SJCRH30 (cell line): ENCODE measurements around the gene DNAJC3. TPM values are rescaled to one million over a fixed set of nuclear protein-coding genes. Genes with fewer than 3 reads are reported as not detected.
"Not testable (repeated sequence)": the region's sequence is repeated elsewhere in the genome, so short reads cannot be mapped to it uniquely, and the experiment has no call there.

Experiments used
- DNase-seq, 2 experiments: peaks; one replicate each; pipeline ENCODE4 v3.0.0-alpha.2; 2015 to 2020
- H3K27ac ChIP-seq: fragments of 250-450 bp; sonication (Bioruptor Pico); 2 replicates; pipeline ENCODE4 v1.5.1; 2020; ENCODE audit warnings: mild to moderate bottlenecking, moderate library complexity
- H3K27me3 ChIP-seq: fragments of 250-450 bp; sonication (Bioruptor Pico); 2 replicates; pipeline ENCODE4 v1.5.1; 2020; ENCODE audit warnings: mild to moderate bottlenecking, moderate library complexity
- H3K36me3 ChIP-seq: fragments of 250-450 bp; sonication (Bioruptor Pico); 2 replicates; pipeline ENCODE4 v1.5.1; 2020; ENCODE audit warnings: mild to moderate bottlenecking, moderate library complexity
- H3K4me1 ChIP-seq: fragments of 250-450 bp; sonication (Bioruptor Pico); 2 replicates; pipeline ENCODE4 v1.5.1; 2020; ENCODE audit warnings: mild to moderate bottlenecking, moderate library complexity
- H3K4me3 ChIP-seq: fragments of 250-450 bp; sonication (Bioruptor Pico); 2 replicates; pipeline ENCODE4 v1.5.1; 2020; ENCODE audit warnings: mild to moderate bottlenecking, moderate library complexity
- H3K9me3 ChIP-seq: fragments of 250-450 bp; sonication (Bioruptor Pico); replicated peaks from 2 replicates; pipeline ENCODE4 v1.5.1; 2020; ENCODE audit warnings: mild to moderate bottlenecking, moderate library complexity
- total RNA-seq: library from RNA; depleted of rRNA; stranded (reverse); fragments of >200 nt; shearing (Covaris generic); gene quantifications from 2 replicates; pipeline ENCODE4 v1.2.3, GENCODE V29; 2014

DNAJC3 gene
- total RNA-seq, 1 experiment from 2014 or later, result 22.5 TPM

GRCh38 chr13:95650696-95651095, 26.2 kb upstream of the DNAJC3 start:
- Histone ChIP-seq H3K27me3 (no peaks in the 10 kb centered on the region), H3K4me1 (no peaks in the 10 kb centered on the region), H3K27ac (no peak overlapping the region), H3K4me3 (no peak overlapping the region), H3K36me3 (no peaks in the 10 kb centered on the region), H3K9me3 (no peaks in the 10 kb centered on the region)
- no peak for DNase-seq

GRCh38 chr13:95652244-95652764, 24.6 kb upstream of the DNAJC3 start:
- Histone ChIP-seq H3K4me3 (no peak overlapping the region), H3K36me3 (no peaks in the 10 kb centered on the region), H3K27me3 (no peaks in the 10 kb centered on the region), H3K4me1 (no peaks in the 10 kb centered on the region), H3K9me3 (no peaks in the 10 kb centered on the region), H3K27ac (no peak overlapping the region)
- no peak for DNase-seq

GRCh38 chr13:95652821-95653220, 24.1 kb upstream of the DNAJC3 start:
- Histone ChIP-seq H3K36me3 (no peaks in the 10 kb centered on the region), H3K9me3 (no peaks in the 10 kb centered on the region), H3K27ac (no peak overlapping the region), H3K27me3 (no peaks in the 10 kb centered on the region), H3K4me1 (no peaks in the 10 kb centered on the region), H3K4me3 (no peak overlapping the region)
- DNase-seq, result peak in 1 of 2 experiments; percentile 6

GRCh38 chr13:95656386-95657015, 20.4 kb upstream of the DNAJC3 start:
- Histone ChIP-seq H3K36me3 (no peaks in the 10 kb centered on the region), H3K27me3 (no peaks in the 10 kb centered on the region), H3K4me1 (no peaks in the 10 kb centered on the region), H3K9me3 (no peaks in the 10 kb centered on the region), H3K27ac (no peak overlapping the region), H3K4me3 (no peak overlapping the region)
- no peak for DNase-seq

GRCh38 chr13:95659500-95659899, 17.4 kb upstream of the DNAJC3 start:
- Histone ChIP-seq H3K27ac (no peak overlapping the region), H3K27me3 (no peaks in the 10 kb centered on the region), H3K36me3 (no peaks in the 10 kb centered on the region), H3K4me3 (no peak overlapping the region), H3K9me3 (no peaks in the 10 kb centered on the region), H3K4me1 (no peaks in the 10 kb centered on the region)
- no peak for DNase-seq

DNA sequence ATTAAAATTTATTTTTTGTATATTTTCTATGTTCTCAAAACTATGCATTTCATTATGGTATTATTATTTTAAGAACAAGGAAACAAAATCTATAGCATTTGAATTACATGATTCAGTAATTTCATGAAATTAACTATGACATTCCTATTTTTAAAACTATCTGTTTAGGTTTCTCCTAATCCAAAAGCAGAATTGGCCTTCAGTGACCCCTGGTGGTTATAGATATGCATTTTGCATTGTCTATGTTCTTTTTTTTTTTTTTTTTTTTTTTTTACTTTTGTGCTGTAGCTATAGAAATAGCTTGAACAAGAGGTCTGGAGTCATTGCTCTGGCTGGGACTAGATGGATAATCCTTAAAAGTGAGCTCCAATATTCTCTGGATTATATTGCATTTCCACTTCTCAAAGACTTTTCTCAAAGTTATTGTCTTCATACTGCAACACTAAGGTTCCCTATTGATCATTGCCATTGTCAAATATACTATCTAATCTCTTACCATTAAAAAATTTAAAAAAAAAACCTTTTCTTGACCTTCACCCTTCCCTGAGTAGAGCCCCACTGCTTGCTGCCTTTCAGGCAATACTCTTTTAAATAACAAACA, 15.9 kb upstream of the DNAJC3 start:
- Histone ChIP-seq H3K36me3 (no peaks in the 10 kb centered on the region), H3K4me3 (no peak overlapping the region), H3K27ac (no peak overlapping the region), H3K9me3 (peaks cover 5% of the 10 kb centered on the region; the same call in 1 of the 2 replicates), H3K4me1 (no peaks in the 10 kb centered on the region), H3K27me3 (no peaks in the 10 kb centered on the region)
- peak; percentile 40 to 69 for DNase-seq

DNA sequence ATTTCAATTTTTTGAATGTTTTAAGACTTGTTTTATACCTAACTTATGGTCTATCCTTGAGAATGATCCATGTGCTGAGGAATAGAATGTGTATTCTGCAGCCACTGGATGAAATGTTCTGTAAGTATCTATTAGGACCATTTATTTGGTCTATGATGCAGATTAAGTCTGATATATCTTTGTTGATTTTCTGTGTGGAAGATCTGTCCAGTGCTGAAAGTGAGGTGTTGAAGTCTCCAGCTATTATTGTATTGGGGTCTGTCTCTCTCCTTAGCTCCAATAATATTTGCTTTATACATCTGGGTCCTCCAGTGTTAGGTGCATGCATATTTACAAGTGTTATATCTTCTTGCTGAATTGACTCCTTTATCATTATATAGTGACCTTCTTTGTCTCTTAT, 9.7 kb upstream of the DNAJC3 start:
- DNase-seq, H3K4me1 ChIP-seq, H3K27me3 ChIP-seq, H3K4me3 ChIP-seq, H3K27ac ChIP-seq, H3K36me3 ChIP-seq: not testable (repeated sequence)
- H3K9me3 ChIP-seq, result peaks cover 13% of the 10 kb centered on the region; the same call in 1 of the 2 replicates

- Histone ChIP-seq H3K27me3 (no peaks in the 10 kb centered on the region), H3K4me3 (no peak overlapping the region), H3K4me1 (no peaks in the 10 kb centered on the region), H3K27ac (no peak overlapping the region), H3K9me3 (peaks cover 4% of the 10 kb centered on the region; the same call in 1 of the 2 replicates), H3K36me3 (no peaks in the 10 kb centered on the region)
- no peak for DNase-seq
Measured at GRCh38 chr13:95671597-95671996, 5.3 kb upstream of the DNAJC3 start.

GRCh38 chr13:95676105-95676761, 706 bp upstream of the DNAJC3 start:
- Histone ChIP-seq H3K4me1 (no peaks in the 10 kb centered on the region; the same call in 1 of the 2 replicates), H3K9me3 (no peaks in the 10 kb centered on the region), H3K4me3 (peak overlapping the region; percentile 94), H3K36me3 (no peaks in the 10 kb centered on the region), H3K27me3 (no peaks in the 10 kb centered on the region), H3K27ac (peak overlapping the region; percentile 69)
- DNase-seq, result peak in 1 of 2 experiments; percentile 6

- peak overlapping the region; percentile 94 for H3K4me3 ChIP-seq
- peak overlapping the region; percentile 75 for H3K27ac ChIP-seq
- H3K9me3 ChIP-seq, result no peaks in the 10 kb centered on the region
- no peaks in the 10 kb centered on the region for H3K36me3 ChIP-seq
- H3K27me3 ChIP-seq, result no peaks in the 10 kb centered on the region
- no peaks in the 10 kb centered on the region; the same call in 1 of the 2 replicates for H3K4me1 ChIP-seq
- DNase-seq, result peak; percentile 12 to 43
Measured at GRCh38 chr13:95677564-95678266, 776 bp downstream of the DNAJC3 start.

GRCh38 chr13:95678967-95679366, 2.0 kb downstream of the DNAJC3 start:
- no peak for DNase-seq
- no peaks in the 10 kb centered on the region for H3K36me3 ChIP-seq
- no peaks in the 10 kb centered on the region; the same call in 1 of the 2 replicates for H3K4me1 ChIP-seq
- H3K27ac ChIP-seq, result no peak overlapping the region
- H3K4me3 ChIP-seq, result no peak overlapping the region
- no peaks in the 10 kb centered on the region for H3K9me3 ChIP-seq
- no peaks in the 10 kb centered on the region for H3K27me3 ChIP-seq

GRCh38 chr13:95679722-95680121, 2.8 kb downstream of the DNAJC3 start:
- Histone ChIP-seq H3K4me1 (no peaks in the 10 kb centered on the region; the same call in 1 of the 2 replicates), H3K9me3 (no peaks in the 10 kb centered on the region), H3K4me3 (no peak overlapping the region), H3K36me3 (no peaks in the 10 kb centered on the region), H3K27ac (no peak overlapping the region), H3K27me3 (no peaks in the 10 kb centered on the region)
- DNase-seq, result no peak

DNA sequence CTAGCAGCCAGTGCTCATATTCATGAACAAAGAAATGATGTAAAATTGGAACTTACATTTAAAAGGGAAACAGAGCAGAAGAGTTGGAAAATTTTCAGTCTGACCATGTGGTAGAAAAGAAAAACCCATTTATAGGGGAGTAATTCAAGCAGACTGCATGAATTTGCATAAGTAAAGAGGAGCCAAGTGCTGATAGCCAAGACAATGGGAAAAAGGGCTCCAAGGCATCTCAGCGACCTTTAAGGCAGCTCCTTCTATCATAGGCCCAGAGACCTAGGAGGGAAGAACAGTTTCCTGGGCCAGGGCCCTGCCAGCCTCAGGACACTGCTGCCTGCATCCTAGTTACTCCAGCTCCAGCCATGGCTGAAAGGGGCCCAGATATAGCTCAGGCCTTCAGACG, 7.5 kb downstream of the DNAJC3 start:
- H3K36me3 ChIP-seq, result no peaks in the 10 kb centered on the region
- no peak overlapping the region for H3K4me3 ChIP-seq
- H3K4me1 ChIP-seq, result no peaks in the 10 kb centered on the region; the same call in 1 of the 2 replicates
- no peaks in the 10 kb centered on the region for H3K27me3 ChIP-seq
- no peak overlapping the region for H3K27ac ChIP-seq
- peaks cover 3% of the 10 kb centered on the region; the same call in 1 of the 2 replicates for H3K9me3 ChIP-seq
- no peak for DNase-seq

DNA sequence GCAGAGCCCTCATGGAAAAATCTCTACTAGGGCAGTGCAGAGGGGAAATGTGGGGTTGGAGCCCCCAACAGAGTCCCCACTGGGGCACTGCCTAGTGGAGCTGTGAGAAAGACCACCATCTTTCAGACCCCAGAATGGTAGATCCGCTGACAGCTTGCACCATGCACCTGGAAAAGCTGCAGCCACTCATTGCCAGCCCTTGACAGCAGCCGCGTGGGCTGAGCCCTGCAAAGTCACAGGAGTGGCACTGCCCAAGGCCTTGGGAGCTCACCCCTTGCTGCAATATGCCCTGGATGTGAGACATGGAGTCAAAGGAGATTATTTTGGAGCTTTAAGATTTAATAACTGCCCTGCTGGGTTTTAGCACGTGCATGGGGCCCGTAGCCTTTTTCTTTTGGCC, 8.0 kb downstream of the DNAJC3 start:
- not testable (repeated sequence) for H3K36me3 ChIP-seq, H3K27me3 ChIP-seq, DNase-seq, H3K4me1 ChIP-seq, H3K27ac ChIP-seq, H3K9me3 ChIP-seq, H3K4me3 ChIP-seq

- no peak for DNase-seq
- Histone ChIP-seq H3K27me3 (no peaks in the 10 kb centered on the region), H3K4me1 (no peaks in the 10 kb centered on the region), H3K27ac (no peak overlapping the region), H3K4me3 (no peak overlapping the region), H3K9me3 (peaks cover 3% of the 10 kb centered on the region; the same call in 1 of the 2 replicates), H3K36me3 (no peaks in the 10 kb centered on the region)
Measured at GRCh38 chr13:95689582-95689926, 12.6 kb downstream of the DNAJC3 start.
